Mesenteric fat pad (tissue), 1 donor: ENCODE measurements around the gene SEZ6L2. TPM values are rescaled to one million over a fixed set of nuclear protein-coding genes. Genes with fewer than 3 reads are reported as not detected.

Source experiments
- DNase-seq: peaks from one replicate; pipeline ENCODE4 v3.0.0-alpha.2; 2020; ENCODE audit warnings: low spot score
- total RNA-seq: library from RNA; stranded (reverse); fragmentation: NEBNext Ultra II Directional; extraction: Animal tissue kit (Norgen Biotek cat#: 25700); gene quantifications from one replicate; pipeline ENCODE4 v1.2.1, GENCODE V29; 2021
- donor health status: DM: yes; HTN: yes; CAD: no.

The SEZ6L2 gene
- total RNA-seq, 1 donor from 2014 or later, result 1.1 TPM

GRCh38 chr16:29826342-29826695 is 73.0 kb downstream of the SEZ6L2 start:
- no peak for DNase-seq

DNA sequence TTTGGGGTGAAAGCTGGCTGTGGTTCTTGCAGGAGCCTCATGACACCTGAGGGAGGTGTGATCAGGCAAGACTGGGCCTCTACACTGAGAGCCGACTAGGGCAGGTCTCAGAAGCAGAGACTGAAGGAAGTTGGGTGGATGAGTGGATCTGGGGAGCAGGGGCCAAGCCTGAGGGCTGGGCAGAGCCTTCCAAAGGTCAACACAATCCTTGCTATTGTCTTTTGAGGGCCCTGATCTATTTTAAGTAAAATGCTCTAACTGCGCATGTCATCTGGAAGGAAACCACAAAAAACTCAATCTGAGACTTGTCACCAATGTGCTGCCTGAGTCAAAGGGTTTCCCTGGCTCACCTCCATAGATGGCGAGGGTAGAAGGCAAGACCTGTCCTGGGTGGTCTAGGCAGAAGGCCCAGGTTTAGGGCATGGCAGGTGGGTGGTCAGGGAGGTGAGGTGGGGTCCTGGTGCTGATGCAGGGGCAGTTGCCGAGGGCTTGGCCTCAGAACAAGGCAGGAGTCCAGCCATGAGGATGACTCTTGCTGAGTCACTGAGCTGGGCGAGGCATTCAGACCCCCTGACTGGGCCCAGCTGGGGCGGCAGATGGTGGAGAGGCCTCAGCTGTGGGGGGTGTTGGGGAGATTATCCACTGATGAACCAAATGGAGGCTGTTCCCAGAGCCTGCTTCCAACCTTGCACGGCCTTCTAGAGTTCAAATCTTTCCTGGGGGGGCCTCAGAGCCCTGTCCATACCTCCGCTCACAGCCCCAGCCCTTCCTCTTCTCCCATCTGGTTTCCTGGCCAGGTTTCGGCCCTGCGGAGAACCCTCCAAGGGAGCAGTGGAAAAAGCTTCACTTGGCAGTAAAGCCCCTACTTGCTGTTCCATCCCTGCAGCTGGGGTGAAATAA is 74.0 kb downstream of the SEZ6L2 start:
- DNase-seq, result no peak

DNA sequence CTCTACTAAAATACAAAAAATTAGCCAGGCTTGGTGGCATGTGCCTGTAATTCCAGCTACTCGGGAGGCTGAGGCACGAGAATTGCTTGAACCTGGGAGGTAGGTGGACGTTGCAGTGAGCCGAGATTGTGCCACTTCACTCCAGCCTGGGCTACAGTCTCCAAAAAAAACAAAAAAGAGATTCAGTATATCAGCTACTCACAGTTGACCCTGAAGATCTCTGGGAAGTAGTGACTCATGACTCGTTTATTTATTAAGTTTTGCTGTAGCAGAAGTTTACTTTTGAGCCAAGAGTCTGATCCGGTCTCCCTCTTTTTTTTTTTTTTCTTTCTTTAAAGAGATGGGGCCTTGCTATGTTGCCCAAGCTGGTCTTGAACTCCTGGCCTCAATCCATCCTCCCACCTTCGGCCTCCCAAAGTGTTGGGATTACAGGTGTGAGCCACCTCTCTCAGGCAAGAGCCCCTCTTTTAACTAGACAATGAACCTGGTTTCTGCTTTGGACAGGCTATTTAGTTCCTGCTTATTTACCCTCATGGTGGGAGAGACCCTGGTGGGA is 74.7 kb downstream of the SEZ6L2 start:
- DNase-seq, result no peak

DNA sequence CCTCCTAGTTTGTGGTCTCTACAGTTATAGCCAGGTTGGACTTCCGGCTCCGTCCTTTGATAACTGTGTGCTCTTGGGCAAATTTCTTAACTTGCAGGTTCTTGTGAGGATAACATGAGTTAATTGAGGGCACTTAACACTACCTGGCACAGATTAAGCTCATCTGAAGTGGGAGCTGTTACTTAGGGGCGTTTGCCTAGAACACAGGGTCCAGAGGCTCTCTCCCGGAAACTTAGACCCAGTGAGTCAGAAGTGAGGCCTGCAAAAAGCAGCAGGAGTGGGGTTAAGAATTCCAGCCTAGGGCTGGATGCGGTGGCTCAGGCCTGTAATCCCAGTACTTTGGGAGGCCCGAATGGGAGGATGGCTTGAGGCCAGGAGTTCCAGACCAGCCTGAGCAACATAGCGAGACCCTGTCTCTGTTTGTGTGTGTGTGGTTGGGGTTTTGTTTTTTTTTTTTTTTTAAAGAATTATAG is 77.7 kb downstream of the SEZ6L2 start:
- no peak for DNase-seq

Other genes starting within 250 kb of the SEZ6L2 start
- 2.9 TPM for gene SPN, start 236.3 kb downstream of the SEZ6L2 start, total RNA-seq
- 3.4 TPM for gene QPRT, start 220.4 kb downstream of the SEZ6L2 start, total RNA-seq
- 5.2 TPM for gene C16orf54, start 153.6 kb downstream of the SEZ6L2 start, total RNA-seq
- not detected for gene ZG16, start 121.3 kb downstream of the SEZ6L2 start, total RNA-seq
- 4.8 TPM for gene KIF22, start 108.8 kb downstream of the SEZ6L2 start, total RNA-seq
- gene MAZ, start 93.0 kb downstream of the SEZ6L2 start, total RNA-seq, result 135 TPM
- gene PRRT2, start 87.4 kb downstream of the SEZ6L2 start, total RNA-seq, result 1.5 TPM
- 11.1 TPM for gene PAGR1, start 83.4 kb downstream of the SEZ6L2 start, total RNA-seq
- 150 TPM for gene MVP, start 79.1 kb downstream of the SEZ6L2 start, total RNA-seq
- gene CDIPT, start 36.3 kb downstream of the SEZ6L2 start, total RNA-seq, result 117 TPM
- 0.67 TPM for gene ASPHD1, start 938 bp upstream of the SEZ6L2 start, total RNA-seq
- gene KCTD13, start 26.7 kb upstream of the SEZ6L2 start, total RNA-seq, result 15.7 TPM
- gene TMEM219, start 62.5 kb upstream of the SEZ6L2 start, total RNA-seq, result 95.8 TPM
- 49.8 TPM for gene TAOK2, start 74.3 kb upstream of the SEZ6L2 start, total RNA-seq
- 11.0 TPM for gene HIRIP3, start 96.1 kb upstream of the SEZ6L2 start, total RNA-seq
- gene INO80E, start 96.7 kb upstream of the SEZ6L2 start, total RNA-seq, result 45.4 TPM
- gene DOC2A, start 111.5 kb upstream of the SEZ6L2 start, total RNA-seq, result 0.42 TPM
- gene C16orf92, start 123.6 kb upstream of the SEZ6L2 start, total RNA-seq, result not detected
- gene TLCD3B, start 131.7 kb upstream of the SEZ6L2 start, total RNA-seq, result not detected
- gene ALDOA, start 166.2 kb upstream of the SEZ6L2 start, total RNA-seq, result 1,236 TPM
- 81.1 TPM for gene PPP4C, start 176.4 kb upstream of the SEZ6L2 start, total RNA-seq
- 0.67 TPM for gene TBX6, start 192.4 kb upstream of the SEZ6L2 start, total RNA-seq
- gene YPEL3, start 196.7 kb upstream of the SEZ6L2 start, total RNA-seq, result 49.3 TPM
- gene GDPD3, start 214.0 kb upstream of the SEZ6L2 start, total RNA-seq, result 4.3 TPM
- 135 TPM for gene MAPK3, start 223.7 kb upstream of the SEZ6L2 start, total RNA-seq